Measurements from ENCODE around the gene OR52I1.

- TF ChIP-seq REST (IDR thresholded peaks at IDR 0.05; ENCODE audit: insufficient read depth in 1 of 2, low read depth in 2 of 2, low read length in 1 of 2) = no peak
- TF ChIP-seq CTCF (IDR thresholded peaks at IDR 0.05) = no peak
- no peak for TF ChIP-seq POLR2AphosphoS5 (IDR thresholded peaks at IDR 0.05; ENCODE audit: low read depth, low read length)
Observed at GRCh38 chr11:4544891-4545290, 48.9 kb upstream of the OR52I1 start, which contains the start of gene OR52M1.

Data from Panc1 (cell line).